ENCODE data around the gene MAL.

Gene MAL

GRCh38 chr2:95082477-95082876 is 57.0 kb downstream of the MAL start:
- Histone ChIP-seq H3F3A (ENCODE audit: insufficient read depth, low read length) (no peaks in the 10 kb centered on the region), H3K9me2 (ENCODE audit: low read depth, low read length) (no peaks in the 10 kb centered on the region), H4K20me1 (ENCODE audit: insufficient read depth, low read length) (no peaks in the 10 kb centered on the region), H3K27me3 (ENCODE audit: insufficient read depth, low read length) (no peaks in the 10 kb centered on the region), H3K36me3 (ENCODE audit: insufficient read depth, low read length) (peaks cover 27% of the 10 kb centered on the region), H2AFZ (ENCODE audit: low read length) (no peak overlapping the region), H3K4me2 (ENCODE audit: low read length) (no peak overlapping the region), H3K79me2 (ENCODE audit: insufficient read depth, low read length) (no peaks in the 10 kb centered on the region), H3K4me3 (ENCODE audit: low read depth, low read length, poor library complexity, severe bottlenecking) (no peak overlapping the region), H3K4me1 (ENCODE audit: insufficient read depth, low read length, severe bottlenecking) (no peaks in the 10 kb centered on the region), H3K9me3 (ENCODE audit: low read length) (no peaks in the 10 kb centered on the region), H3K9ac (ENCODE audit: low read length) (no peak overlapping the region), H3K27ac (ENCODE audit: low read depth, low read length, poor library complexity, severe bottlenecking) (no peak overlapping the region)
- no peak for TF ChIP-seq EZH2 (IDR thresholded peaks at IDR 0.05; ENCODE audit: borderline replicate concordance, low read length)
- TF ChIP-seq, protein P1, sequence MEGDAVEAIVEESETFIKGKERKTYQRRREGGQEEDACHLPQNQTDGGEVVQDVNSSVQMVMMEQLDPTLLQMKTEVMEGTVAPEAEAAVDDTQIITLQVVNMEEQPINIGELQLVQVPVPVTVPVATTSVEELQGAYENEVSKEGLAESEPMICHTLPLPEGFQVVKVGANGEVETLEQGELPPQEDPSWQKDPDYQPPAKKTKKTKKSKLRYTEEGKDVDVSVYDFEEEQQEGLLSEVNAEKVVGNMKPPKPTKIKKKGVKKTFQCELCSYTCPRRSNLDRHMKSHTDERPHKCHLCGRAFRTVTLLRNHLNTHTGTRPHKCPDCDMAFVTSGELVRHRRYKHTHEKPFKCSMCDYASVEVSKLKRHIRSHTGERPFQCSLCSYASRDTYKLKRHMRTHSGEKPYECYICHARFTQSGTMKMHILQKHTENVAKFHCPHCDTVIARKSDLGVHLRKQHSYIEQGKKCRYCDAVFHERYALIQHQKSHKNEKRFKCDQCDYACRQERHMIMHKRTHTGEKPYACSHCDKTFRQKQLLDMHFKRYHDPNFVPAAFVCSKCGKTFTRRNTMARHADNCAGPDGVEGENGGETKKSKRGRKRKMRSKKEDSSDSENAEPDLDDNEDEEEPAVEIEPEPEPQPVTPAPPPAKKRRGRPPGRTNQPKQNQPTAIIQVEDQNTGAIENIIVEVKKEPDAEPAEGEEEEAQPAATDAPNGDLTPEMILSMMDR (IDR thresholded peaks at IDR 0.05; ENCODE audit: low read length): no peak

GRCh38 chr2:95086017-95086416 is 60.5 kb downstream of the MAL start:
- H3K9ac ChIP-seq (ENCODE audit: low read length): no peak overlapping the region
- H3K79me2 ChIP-seq (ENCODE audit: insufficient read depth, low read length): no peaks in the 10 kb centered on the region
- H3K27me3 ChIP-seq (ENCODE audit: insufficient read depth, low read length): no peaks in the 10 kb centered on the region
- peaks cover 60% of the 10 kb centered on the region for H3K36me3 ChIP-seq (ENCODE audit: insufficient read depth, low read length)
- no peak for TF ChIP-seq EZH2 (IDR thresholded peaks at IDR 0.05; ENCODE audit: borderline replicate concordance, low read length)
- TF ChIP-seq, protein P1 (IDR thresholded peaks at IDR 0.05; ENCODE audit: low read length): no peak
- H3K4me3 ChIP-seq (ENCODE audit: low read depth, low read length, poor library complexity, severe bottlenecking): no peak overlapping the region
- no peaks in the 10 kb centered on the region for H3K4me1 ChIP-seq (ENCODE audit: insufficient read depth, low read length, severe bottlenecking)
- no peaks in the 10 kb centered on the region for H3K9me3 ChIP-seq (ENCODE audit: low read length)
- H4K20me1 ChIP-seq (ENCODE audit: insufficient read depth, low read length): no peaks in the 10 kb centered on the region
- H3F3A ChIP-seq (ENCODE audit: insufficient read depth, low read length): no peaks in the 10 kb centered on the region
- H3K9me2 ChIP-seq (ENCODE audit: low read depth, low read length): no peaks in the 10 kb centered on the region
- H3K4me2 ChIP-seq (ENCODE audit: low read length): no peak overlapping the region
- H2AFZ ChIP-seq (ENCODE audit: low read length): no peak overlapping the region
- no peak overlapping the region for H3K27ac ChIP-seq (ENCODE audit: low read depth, low read length, poor library complexity, severe bottlenecking)

GRCh38 chr2:95087379-95087778 is 61.9 kb downstream of the MAL start:
- no peaks in the 10 kb centered on the region for H4K20me1 ChIP-seq (ENCODE audit: insufficient read depth, low read length)
- no peak overlapping the region for H3K9ac ChIP-seq (ENCODE audit: low read length)
- no peaks in the 10 kb centered on the region for H3K9me2 ChIP-seq (ENCODE audit: low read depth, low read length)
- no peak overlapping the region for H3K4me3 ChIP-seq (ENCODE audit: low read depth, low read length, poor library complexity, severe bottlenecking)
- H3K36me3 ChIP-seq (ENCODE audit: insufficient read depth, low read length): peaks cover 73% of the 10 kb centered on the region
- no peaks in the 10 kb centered on the region for H3F3A ChIP-seq (ENCODE audit: insufficient read depth, low read length)
- H3K4me1 ChIP-seq (ENCODE audit: insufficient read depth, low read length, severe bottlenecking): no peaks in the 10 kb centered on the region
- H3K9me3 ChIP-seq (ENCODE audit: low read length): no peaks in the 10 kb centered on the region
- TF ChIP-seq, protein P1 (IDR thresholded peaks at IDR 0.05; ENCODE audit: low read length): no peak
- TF ChIP-seq EZH2 (IDR thresholded peaks at IDR 0.05; ENCODE audit: borderline replicate concordance, low read length): no peak
- H3K27ac ChIP-seq (ENCODE audit: low read depth, low read length, poor library complexity, severe bottlenecking): no peak overlapping the region
- H3K4me2 ChIP-seq (ENCODE audit: low read length): no peak overlapping the region
- H2AFZ ChIP-seq (ENCODE audit: low read length): no peak overlapping the region
- no peaks in the 10 kb centered on the region for H3K79me2 ChIP-seq (ENCODE audit: insufficient read depth, low read length)
- no peaks in the 10 kb centered on the region for H3K27me3 ChIP-seq (ENCODE audit: insufficient read depth, low read length)

All from OCI-LY1 (cell line).